ENCODE results near the gene MIS18A.

The MIS18A gene

GRCh38 chr21:32248571-32249461, 30.0 kb downstream of the MIS18A start:
- no peak for TF ChIP-seq CTCF (IDR thresholded peaks at IDR 0.05)

GRCh38 chr21:32246571-32247140, 32.2 kb downstream of the MIS18A start:
- TF ChIP-seq CTCF (IDR thresholded peaks at IDR 0.05) = no peak

- no peak for TF ChIP-seq CTCF (IDR thresholded peaks at IDR 0.05)
These were observed 32.9 kb downstream of the MIS18A start for GRCh38 chr21:32245971-32246370.

- TF ChIP-seq CTCF (IDR thresholded peaks at IDR 0.05) = no peak
These were observed 37.8 kb downstream of the MIS18A start for GRCh38 chr21:32240851-32241687.

- TF ChIP-seq CTCF (IDR thresholded peaks at IDR 0.05) = no peak
These were observed 39.3 kb downstream of the MIS18A start for GRCh38 chr21:32239551-32239950.

- no peak for TF ChIP-seq CTCF (IDR thresholded peaks at IDR 0.05)
These were observed 40.8 kb downstream of the MIS18A start for GRCh38 chr21:32238063-32238462.

GRCh38 chr21:32237021-32237420, 41.8 kb downstream of the MIS18A start:
- TF ChIP-seq CTCF (IDR thresholded peaks at IDR 0.05) = no peak
